GM19023 (cell line): ENCODE measurements around the gene SERPINB1.
A peak's percentile ranks its signal among the peaks of the same experiment; 100 is the strongest.
"Not testable (repeated sequence)": the region's sequence is repeated elsewhere in the genome, so short reads cannot be mapped to it uniquely, and the experiment has no call there.

Experiments used
- ATAC-seq: cut with Tn5 transposase; IDR thresholded peaks from one replicate; pipeline ENCODE4 v1.9.1; 2021; ENCODE audit warnings: mild to moderate bottlenecking, moderate library complexity; ENCODE audit not compliant: unreplicated experiment

Gene SERPINB1

DNA sequence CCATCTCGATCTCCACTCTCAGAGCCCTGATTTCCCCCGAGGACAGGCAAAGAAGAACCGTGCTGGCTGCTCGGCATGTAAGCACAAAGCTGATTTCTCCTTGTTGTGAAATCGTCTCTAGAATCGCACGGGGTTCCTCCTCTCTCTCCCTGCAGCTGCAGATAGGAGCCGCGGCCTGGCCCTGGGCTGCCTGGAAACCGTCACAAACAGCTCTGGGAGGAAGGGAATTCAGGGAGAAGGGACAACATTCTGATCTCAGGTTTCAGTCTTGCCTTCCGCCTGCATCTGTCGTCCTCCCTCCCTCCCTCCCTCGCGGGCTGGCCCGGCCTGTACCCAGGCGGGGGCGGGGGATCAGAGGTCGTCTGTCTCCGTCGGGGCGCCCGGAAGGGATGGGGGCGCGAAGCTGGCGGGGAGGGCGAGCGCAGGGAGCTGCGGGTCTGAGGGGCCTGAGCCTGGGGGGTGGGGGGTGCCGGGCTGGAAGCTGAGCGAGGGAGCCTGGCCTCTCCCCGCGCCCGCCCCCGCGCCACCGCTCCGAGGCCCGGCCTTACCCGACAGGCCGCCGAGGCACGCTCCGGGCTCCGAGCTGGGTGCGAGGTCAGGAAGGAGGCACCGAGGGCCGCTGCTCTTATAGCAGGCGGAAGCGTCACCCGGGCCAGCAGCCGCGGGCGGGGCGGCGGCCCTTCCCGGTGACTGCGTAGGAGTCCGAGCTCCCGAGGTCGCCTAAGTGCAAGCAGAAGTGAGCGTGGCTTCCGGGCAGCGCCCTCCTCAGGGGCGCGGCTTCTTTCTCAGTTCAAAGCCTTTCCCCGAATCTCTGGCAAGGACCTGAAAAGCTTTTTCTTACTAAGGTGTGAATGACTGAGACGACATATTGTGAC lies at the start of gene SERPINB1:
SERPINB1 (minus strand) TSS at position 600 of the 875 bp plus-strand sequence. CDS start 1,277 bp downstream, outside the sequence.
- ATAC-seq = peak; percentile 78

DNA sequence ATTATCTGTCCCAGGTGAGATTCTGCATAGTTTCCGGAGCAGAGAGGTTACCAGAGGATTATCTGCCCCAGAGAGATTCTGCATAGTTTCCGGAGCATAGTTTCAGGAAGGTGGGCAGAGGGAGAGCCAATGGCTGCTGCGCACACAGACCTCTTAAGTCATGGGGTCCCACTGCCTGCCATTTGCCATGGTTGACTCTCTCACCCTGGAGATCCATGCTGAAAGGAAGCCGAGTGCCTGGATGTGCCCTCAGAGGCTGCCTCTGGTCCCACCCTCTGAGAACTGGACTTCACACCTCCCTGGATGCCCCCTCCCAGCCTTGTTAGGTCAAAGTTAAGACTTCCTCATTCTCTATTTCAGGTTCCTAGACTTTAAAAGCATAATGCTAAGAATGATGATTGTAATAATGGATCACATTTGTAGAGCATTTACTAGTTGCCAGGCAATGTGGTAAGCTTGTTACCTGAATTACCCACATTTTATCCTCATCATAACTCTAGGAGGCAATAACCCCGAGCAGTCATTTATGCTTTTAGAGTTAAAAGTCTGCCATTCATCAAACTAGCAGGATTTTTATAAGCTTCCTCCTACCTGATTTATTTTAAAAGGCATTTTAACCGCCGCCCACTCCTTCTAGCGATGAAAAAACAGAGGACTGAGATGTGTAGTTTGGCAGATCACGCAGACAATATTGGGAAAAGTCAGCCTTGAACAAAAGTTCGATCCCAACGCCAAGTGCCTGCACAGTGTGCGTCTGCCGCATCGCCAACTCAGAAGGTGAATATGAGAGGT lies 49.5 kb upstream of the SERPINB1 start:
- no peak for ATAC-seq

GRCh38 chr6:2885967-2886735 lies 44.5 kb upstream of the SERPINB1 start:
- no peak for ATAC-seq

DNA sequence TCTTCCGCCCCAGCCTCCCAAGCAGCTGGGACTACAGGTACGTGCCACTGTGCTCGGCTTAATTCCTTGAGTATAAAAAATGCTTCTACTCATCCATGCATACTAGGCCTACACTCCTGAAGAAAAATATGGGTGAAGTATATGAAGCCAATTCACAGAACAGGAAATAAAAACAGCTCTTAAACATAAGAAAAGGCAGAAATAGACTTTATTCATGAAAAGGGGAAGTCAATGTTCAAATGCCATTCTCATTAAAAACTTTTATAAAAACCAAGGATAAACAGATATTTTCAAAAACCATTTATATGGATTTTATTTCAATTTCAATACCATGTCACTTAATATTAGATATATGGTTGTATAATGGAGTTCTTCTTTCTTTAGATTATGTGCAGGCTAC lies 43.1 kb upstream of the SERPINB1 start:
- ATAC-seq = no peak

- ATAC-seq = no peak
These were observed 42.0 kb upstream of the SERPINB1 start for GRCh38 chr6:2883673-2884072.

DNA sequence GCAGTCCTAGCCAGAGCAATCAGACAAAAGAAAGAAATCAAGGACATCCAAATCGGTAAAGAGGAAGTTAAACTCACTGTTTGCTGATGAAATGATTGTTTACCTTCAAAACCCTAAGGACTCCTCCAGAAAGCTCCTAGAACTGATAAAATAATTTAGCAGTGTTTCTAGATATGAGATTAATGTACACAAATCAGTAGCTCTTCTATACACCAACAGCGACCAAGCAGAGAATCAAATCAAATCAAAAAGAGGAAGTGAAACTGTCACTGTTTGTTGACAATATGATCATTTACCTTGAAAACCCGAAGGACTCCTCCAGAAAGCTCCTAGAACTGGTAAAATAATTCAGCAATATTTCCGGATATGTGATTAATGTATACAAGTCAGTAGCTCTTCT lies 39.8 kb upstream of the SERPINB1 start:
- ATAC-seq = no peak

DNA sequence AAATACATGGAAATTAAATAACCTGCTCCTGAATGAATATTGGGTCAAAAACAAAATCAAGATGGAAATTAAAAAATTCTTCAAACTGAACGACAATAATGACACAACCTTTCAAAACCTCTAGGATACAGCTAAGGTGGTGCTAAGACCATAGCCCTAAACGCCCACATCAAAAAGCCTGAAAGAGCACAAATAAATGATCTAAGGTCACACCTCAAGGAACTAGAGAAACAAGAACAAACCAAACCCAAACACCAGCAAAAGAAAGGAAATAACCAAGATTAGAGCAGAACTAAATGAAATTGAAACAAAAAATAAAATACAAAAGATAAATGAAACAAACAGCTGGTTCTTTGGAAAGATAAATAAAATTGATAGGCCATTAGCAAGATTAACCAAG lies 38.5 kb upstream of the SERPINB1 start:
- ATAC-seq = not testable (repeated sequence)

- no peak for ATAC-seq
These were observed 36.3 kb upstream of the SERPINB1 start for GRCh38 chr6:2877960-2878359.

DNA sequence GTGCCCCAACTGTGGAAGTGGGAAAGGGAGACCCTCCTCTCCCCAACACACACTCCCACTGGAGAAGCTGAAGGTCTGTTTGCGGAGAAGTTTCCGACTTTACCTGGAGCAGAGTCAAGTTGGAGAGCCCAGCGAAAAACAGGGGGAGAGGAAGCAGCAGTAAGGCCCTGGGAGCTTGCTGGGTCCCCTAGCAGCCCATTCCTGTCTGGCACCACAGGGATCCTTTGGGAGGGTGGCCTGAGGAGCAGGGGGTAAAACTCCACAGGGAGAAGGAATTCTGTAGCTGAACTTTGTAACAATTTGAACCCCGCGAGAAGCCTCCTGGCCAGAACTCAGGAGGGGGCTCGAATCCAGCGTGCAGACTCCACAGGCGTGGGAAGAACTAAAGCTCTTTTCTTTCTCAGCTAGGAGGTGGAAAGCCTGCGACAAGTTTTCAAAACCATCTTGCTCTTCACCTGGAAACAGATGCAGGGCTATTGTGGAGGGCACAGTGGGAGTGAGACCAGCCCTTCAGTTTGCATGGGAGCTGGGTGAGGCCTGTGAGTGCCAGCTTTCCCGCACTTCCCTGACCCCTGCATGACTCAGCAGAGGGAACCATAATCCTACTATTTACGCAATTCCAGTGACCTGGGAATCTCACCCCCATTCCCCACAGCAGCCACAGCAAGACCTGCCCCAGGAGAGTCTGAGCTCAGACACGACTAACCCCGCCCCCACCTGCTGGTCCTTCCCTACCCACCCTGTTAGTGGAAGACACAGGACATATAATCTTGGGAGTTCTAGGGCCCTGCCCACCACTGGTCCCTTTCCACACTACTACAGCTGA lies 35.6 kb upstream of the SERPINB1 start:
- ATAC-seq = no peak

GRCh38 chr6:2876210-2877056 lies 34.8 kb upstream of the SERPINB1 start:
- ATAC-seq = no peak

- no peak for ATAC-seq
These were observed 33.9 kb upstream of the SERPINB1 start for GRCh38 chr6:2875359-2876191.

GRCh38 chr6:2873643-2874042 lies 32.0 kb upstream of the SERPINB1 start:
- no peak for ATAC-seq

GRCh38 chr6:2872423-2873358 lies 31.0 kb upstream of the SERPINB1 start:
- ATAC-seq = no peak

DNA sequence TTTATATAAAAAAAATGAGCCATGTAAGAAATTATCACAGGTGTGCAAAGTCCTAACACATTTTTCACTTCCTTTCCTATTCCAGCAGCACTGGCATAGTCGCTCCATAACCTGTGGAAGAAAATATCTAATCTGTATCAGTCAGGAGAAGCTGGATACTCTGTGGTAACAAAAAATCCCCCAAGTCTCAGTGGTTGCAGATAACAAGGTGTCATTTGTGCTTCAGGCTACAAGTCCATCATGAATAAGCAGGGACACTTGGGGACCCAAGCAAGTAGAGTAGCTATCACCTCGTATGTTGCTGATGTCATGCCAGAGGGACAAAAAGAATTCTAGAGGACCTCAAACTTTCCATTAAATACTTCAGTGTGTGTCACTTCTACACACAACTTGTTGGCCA lies 30.3 kb upstream of the SERPINB1 start:
- no peak for ATAC-seq

GRCh38 chr6:2871102-2871501 lies 29.4 kb upstream of the SERPINB1 start:
- no peak for ATAC-seq

GRCh38 chr6:2870046-2870636 lies 28.5 kb upstream of the SERPINB1 start:
- no peak for ATAC-seq

- ATAC-seq = no peak
These were observed 27.0 kb upstream of the SERPINB1 start for GRCh38 chr6:2868637-2869036.
